Dermis blood vessel endothelial cell (primary cell): ENCODE measurements around the gene ZNG1A. TPM values are rescaled to one million over a fixed set of nuclear protein-coding genes. Genes with fewer than 3 reads are reported as not detected.
"Not testable (repeated sequence)": the region's sequence is repeated elsewhere in the genome, so short reads cannot be mapped to it uniquely, and the experiment has no call there.

Experiments used
- DNase-seq: peaks from one replicate; pipeline ENCODE4 v3.0.0; 2010
- total RNA-seq: library from RNA; depleted of rRNA; stranded (reverse); fragments of >200 nt; gene quantifications from 2 replicates; pipeline ENCODE4 v1.2.3, GENCODE V29; 2014

Gene ZNG1A
- total RNA-seq, 1 donor from 2014 or later, result 34.2 TPM

- not testable (repeated sequence) for DNase-seq
Measured at GRCh38 chr9:93909-94308, 84.9 kb downstream of the ZNG1A start.

- DNase-seq, result not testable (repeated sequence)
Measured at GRCh38 chr9:90851-91250, 88.0 kb downstream of the ZNG1A start.

- not testable (repeated sequence) for DNase-seq
Measured at GRCh38 chr9:88396-89037, 90.3 kb downstream of the ZNG1A start.

GRCh38 chr9:87860-88259, 91.0 kb downstream of the ZNG1A start:
- not testable (repeated sequence) for DNase-seq

- DNase-seq, result not testable (repeated sequence)
Measured at GRCh38 chr9:87105-87504, 91.8 kb downstream of the ZNG1A start.

GRCh38 chr9:86697-87096, 92.2 kb downstream of the ZNG1A start:
- not testable (repeated sequence) for DNase-seq

- DNase-seq, result not testable (repeated sequence)
Measured at GRCh38 chr9:82932-83689, 95.7 kb downstream of the ZNG1A start.

GRCh38 chr9:78333-78732, 100.5 kb downstream of the ZNG1A start:
- not testable (repeated sequence) for DNase-seq

- not testable (repeated sequence) for DNase-seq
Measured at GRCh38 chr9:76389-76788, 102.5 kb downstream of the ZNG1A start.

GRCh38 chr9:73900-74525, 104.8 kb downstream of the ZNG1A start:
- DNase-seq, result not testable (repeated sequence)

- DNase-seq, result peak; percentile 1
Measured at GRCh38 chr9:73076-73899, 105.6 kb downstream of the ZNG1A start.

Other genes with a start within 250 kb of the ZNG1A start
- gene WASHC1, start 149.6 kb downstream of the ZNG1A start, total RNA-seq, result 4.7 and 4.9 TPM in 2 replicates
- gene FOXD4, start 60.6 kb downstream of the ZNG1A start, total RNA-seq, result 0.05 and 0.17 TPM in 2 replicates
- 4.4 and 6.8 TPM in 2 replicates for gene DOCK8, start 35.8 kb upstream of the ZNG1A start, total RNA-seq